Retina (tissue), 1 donor: ENCODE results near the gene CIROP.
"Not testable (repeated sequence)": the region's sequence is repeated elsewhere in the genome, so short reads cannot be mapped to it uniquely, and the experiment has no call there.

ENCODE experiments used
- DNase-seq: peaks from one replicate; pipeline ENCODE4 v3.0.0-alpha.2; 2016

Gene CIROP

DNA sequence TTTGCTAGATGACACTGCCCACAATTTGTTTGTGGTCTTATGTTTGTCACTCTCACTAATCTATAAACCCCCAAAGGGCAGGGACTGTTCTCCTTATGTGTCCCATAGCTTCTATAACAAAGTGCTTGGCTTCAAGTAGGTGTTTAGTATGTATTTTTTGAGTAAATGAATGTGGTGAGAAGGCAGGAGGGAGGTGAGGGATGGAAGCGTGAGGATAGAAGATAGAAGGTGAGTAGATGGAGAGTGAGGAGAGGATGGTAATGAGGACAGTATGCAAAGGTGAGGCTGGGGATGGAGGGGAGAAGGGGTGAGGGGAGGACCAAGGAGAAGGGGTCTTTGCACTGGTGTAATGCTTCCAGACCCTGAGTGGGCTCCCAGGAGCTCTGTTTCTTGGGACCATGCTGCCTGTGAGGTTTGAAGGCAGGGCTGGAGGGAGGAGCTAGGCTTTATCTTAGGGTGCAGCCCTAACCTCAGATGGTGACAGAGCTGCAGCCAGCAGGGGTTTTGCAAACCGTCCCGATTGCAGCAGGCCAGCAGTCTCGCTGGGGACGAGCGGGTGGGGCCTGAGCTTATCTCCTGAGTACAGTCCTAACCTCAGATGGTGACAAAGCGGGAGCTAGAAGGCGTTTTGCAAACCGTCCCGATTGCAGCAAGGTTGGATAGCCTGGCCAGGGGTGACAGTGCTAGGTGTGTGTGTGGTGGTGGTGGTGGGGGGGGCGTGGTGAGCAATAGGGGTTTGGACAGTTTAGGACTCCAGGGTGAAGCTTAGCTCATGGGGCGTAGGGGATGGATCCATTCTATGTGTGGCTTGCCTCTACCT, 7.8 kb upstream of the CIROP start:
- no peak for DNase-seq

GRCh38 chr14:23110579-23111365, 6.0 kb upstream of the CIROP start:
- no peak for DNase-seq

GRCh38 chr14:23109769-23110168, 5.0 kb upstream of the CIROP start:
- DNase-seq, result no peak

DNA sequence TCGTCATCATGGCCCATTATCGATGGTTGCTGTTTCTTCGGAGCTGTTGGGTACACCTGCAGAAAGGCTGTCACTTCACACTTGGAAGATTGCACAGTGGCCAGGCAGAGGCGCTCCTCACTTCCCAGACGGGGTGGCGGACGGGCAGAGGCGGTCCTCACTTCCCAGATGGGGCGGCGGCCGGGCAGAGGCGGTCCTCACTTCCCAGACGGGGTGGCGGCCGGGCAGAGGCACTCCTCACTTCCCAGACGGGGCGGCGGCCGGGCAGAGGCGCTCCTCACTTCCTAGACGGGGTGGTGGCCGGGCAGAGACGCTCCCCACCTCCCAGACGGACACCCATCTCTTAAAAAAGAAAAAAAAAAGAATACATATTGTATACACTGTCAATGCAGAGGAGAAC, 3.4 kb upstream of the CIROP start:
- not testable (repeated sequence) for DNase-seq

- not testable (repeated sequence) for DNase-seq
These were observed 2.8 kb upstream of the CIROP start for GRCh38 chr14:23107620-23108019.

DNA sequence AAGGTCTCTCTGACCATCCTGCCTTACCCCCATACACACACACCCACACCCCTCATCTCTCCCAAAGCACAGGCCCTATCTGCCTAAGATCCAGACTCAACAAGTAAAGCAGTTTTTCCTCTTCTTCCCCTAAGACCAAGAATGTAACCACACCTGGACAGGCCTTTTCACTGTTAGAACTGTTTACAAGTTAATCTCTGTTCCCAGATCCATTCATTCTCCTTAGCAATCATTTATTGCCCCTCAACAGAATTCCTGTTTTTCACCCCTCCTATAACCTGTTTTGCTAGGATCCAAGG, 1.9 kb upstream of the CIROP start:
- DNase-seq, result no peak

DNA sequence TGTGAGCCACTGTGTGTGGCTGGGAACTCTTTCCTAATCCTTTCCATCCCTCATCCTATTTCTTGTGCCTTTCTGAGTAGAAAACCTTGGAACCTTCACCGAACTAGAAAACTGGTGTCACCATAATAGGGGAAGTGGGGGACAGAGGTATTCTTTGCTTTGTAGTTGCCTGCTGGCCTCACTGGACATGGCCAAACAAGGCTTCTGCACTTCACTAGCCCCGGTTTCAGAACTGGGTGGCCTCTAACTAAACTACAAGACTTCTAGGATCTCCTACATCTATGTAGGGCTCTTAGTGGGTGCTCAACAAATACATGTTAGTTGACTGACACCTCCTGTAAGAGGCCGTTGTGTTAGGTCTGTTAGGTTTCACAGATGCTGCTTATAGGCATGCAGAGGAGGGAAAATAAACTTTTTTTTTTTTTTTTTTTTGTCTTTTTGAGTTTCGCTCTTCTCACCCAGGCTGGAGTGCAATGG, 597 bp upstream of the CIROP start:
- DNase-seq, result no peak

DNA sequence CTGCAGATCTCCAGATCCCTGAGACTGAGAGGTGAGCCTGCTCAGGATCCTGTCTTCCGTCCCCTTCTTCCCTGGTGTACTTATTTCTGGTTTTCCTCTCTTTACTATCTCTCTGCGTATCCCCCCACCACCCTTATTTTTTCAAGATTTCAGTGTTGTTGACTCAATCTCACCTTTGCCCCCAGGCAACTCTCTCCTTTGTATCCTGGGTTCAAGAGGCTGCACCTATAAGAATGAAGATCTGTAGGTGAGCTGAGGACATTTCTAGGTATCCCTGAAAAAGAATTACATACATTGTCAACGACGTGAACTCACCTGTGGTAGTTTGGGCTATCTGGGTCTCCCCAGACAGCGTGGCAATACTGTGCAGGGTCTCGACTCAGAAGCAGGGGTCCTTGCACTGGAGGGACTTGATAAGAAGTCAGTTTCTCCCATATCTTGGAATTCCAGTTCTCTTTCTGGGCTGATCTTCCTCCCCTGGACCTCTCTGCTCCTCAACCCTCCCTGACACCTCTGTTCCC, 659 bp downstream of the CIROP start:
- no peak for DNase-seq

DNA sequence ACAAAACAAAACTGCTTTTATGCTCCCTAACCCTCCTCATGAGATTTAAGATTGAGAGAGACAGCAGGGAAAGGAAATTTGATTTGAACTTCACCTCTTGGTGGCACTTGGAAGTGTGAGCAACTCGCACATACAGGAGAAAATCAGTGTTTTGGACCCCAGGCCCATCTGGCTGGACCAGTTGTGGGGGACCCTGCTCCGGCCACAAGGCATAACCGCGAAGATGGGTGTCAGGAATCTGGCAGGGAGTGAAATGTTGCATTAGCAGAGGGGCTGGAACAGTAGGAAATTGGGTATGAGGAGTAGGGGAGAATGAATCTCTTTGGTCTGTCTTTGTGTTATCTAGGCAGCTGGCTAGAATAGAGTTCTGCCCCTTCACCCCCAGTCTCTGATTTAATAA, 1.2 kb downstream of the CIROP start:
- no peak for DNase-seq

- no peak for DNase-seq
These were observed 2.0 kb downstream of the CIROP start for GRCh38 chr14:23102801-23103200.

- no peak for DNase-seq
These were observed 2.7 kb downstream of the CIROP start for GRCh38 chr14:23101986-23102625.

DNA sequence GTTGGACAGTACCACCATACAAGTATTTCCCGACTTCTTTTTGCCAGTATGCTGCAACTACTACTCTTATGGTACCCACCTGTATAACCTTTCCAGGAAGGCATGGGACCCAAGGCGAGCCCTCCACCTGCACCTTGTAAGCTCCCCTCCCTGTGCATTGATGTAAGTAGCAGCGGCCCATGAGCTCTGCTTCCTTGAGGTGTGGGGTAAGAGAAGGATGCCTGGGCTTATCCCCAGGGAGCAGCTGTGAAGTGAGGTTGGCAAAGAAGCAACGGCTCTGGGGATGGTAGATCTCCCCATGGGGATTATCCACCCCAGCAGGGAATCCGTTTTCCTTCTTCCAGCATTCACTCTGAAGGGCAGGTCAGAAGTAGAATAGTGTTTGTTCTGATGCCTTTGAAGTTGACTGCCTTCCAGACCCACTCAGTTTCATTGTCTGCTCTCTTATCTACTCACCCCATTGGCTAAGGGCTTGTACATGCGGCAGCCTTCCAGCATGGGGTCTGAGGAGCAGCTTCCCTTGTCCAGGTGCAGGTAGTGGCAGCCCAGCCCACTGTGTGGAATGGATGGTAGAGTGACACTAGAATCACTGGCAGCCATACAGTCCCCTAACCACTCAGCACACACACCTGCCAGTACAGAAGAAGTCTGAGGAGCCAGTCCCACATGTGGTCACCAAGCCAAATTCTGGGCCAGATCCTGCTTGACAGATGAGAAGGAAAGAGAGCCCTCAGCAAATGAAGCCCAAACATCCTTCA, 3.4 kb downstream of the CIROP start:
- no peak for DNase-seq

- no peak for DNase-seq
These were observed 5.5 kb downstream of the CIROP start for GRCh38 chr14:23099212-23099861.

GRCh38 chr14:23097786-23098185, 7.0 kb downstream of the CIROP start:
- no peak for DNase-seq

DNA sequence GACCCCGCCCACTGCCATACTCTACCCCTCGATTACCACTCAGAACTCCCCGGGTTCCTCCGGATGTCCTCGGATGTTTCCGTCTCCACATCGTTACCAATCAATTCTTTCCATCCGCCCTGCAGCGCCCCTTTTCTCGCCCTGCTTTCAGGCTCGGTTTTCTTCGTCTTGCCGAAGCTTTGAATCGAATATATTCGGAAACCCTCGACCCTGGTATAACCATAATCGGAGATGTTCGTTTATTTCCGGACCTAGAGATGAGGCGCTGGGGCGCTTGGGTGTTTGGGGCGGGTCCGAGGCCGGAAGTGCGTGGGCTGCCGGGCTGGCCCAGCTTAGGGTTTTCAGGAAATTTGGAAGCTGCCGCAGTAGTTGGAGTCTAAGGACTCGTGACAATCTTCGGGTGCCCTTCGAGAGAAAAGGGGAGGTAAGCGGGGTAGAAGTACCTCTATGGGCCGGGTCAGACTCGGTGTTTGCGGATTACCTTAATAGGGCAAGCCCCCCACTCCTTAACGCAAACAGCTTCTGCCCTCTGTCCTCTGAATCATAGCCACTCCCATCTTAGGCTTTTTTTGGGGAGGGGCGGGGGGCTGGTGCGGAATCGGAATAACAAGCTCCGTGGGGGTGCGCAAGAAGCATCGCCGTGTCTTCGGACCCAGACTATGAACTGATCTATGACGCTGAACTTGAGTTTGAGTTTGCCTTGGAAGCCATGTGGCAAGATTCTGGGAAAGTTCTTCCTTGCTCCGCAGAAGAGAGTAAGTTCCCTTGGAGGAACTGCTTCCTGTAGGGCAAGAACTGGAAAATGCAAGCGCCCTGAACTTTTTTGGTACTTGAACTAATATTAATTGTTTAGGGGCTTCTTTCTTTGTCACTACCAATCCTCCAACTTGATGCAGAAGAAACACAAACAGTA, 9.3 kb downstream of the CIROP start, which contains the start of gene C14orf119:
Gene C14orf119, plus strand, starts transcription at position 310 of the 913 bp plus-strand sequence. CDS start 2,154 bp downstream, outside the sequence.
- DNase-seq, result peak; percentile 100

GRCh38 chr14:23094666-23095195, 10.1 kb downstream of the CIROP start, which contains the start of gene ACIN1:
ACIN1 (minus strand) TSS chr14:23095136; CDS start chr14:23095112, 24 bp downstream.
- peak; percentile 99 for DNase-seq

GRCh38 chr14:23093991-23094665, 10.7 kb downstream of the CIROP start:
- no peak for DNase-seq

DNA sequence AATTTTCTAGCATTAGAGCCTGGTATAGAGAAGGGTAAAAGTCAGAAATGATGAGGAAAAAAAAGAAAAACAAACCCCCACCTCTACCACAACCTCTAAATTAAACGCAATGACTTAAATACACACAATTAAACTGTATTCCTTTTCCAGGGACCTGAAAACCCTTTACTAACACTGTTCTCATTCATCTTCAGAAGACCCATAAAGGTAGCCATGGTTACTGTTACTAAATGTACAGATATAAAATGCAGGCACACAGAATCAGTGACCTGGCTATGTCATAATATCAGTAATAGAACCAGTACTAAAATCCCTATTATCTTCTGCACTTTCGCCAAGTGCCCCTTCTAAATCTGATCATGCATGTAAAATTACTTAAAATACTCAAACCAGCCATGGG, 11.3 kb downstream of the CIROP start:
- no peak for DNase-seq

DNA sequence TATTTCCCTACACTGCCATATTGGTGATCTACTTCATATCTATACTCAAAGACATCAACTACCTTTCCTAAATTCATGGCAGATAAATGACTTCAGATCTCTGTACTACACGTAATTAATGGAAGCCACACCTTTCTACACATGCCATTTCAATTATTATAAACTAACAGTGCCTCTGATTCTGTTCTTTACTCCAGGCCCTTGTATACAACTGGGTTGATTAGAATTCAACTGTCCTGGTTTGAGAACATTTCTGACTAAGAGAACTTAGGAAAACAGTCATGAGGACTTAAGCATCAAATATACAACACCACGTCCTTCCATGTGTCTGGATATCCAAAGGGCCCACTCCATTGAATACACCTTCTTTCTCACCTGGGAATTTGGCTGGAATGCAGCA, 11.7 kb downstream of the CIROP start:
- DNase-seq, result no peak
